HG03135 (cell line): ENCODE data around the gene PDE6D.
"Not testable (repeated sequence)": the region's sequence is repeated elsewhere in the genome, so short reads cannot be mapped to it uniquely, and the experiment has no call there.

Experiments
- ATAC-seq: cut with Tn5 transposase; IDR thresholded peaks from one replicate; pipeline ENCODE4 v1.9.1; 2021; ENCODE audit warnings: mild to moderate bottlenecking, moderate library complexity; ENCODE audit not compliant: unreplicated experiment

The PDE6D gene

DNA sequence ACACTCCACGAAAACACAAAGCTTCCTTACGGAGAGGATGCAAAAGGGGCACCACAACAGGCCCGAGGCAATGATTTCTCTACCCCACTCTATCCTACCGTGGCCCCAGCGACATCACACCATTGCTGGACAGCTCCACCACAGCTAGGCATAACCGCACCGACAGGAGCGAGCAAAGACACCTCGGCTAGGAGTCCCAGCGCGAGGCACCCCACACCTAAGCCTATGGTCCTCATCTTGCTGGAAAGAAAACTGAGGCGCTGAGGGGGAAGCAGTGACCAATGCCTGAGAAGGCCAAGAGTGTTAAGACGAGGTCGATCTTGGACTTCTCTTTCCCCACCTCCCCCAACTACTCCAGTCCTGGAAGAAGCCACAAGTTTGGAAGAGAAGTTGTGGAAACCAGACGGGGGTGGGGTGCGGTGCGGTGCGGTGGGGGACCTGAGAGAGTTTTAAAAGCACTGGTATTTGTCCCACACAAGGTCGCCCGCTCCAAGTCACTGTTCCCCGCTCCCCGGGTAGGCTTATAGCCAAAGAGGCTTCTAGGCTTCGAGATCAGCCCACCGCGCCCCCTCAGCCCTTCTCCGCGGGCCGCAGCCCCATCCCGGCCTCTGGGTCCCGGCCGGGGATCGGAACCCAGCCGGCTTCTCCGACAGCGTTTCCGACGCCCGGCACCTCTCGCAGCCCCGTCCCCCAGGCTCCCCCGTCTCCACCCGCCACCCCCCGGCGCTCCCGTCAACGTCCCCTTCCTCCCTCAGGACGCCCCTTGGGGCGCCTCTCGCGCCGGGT is 766 bp downstream of the PDE6D start:
- ATAC-seq: no peak

DNA sequence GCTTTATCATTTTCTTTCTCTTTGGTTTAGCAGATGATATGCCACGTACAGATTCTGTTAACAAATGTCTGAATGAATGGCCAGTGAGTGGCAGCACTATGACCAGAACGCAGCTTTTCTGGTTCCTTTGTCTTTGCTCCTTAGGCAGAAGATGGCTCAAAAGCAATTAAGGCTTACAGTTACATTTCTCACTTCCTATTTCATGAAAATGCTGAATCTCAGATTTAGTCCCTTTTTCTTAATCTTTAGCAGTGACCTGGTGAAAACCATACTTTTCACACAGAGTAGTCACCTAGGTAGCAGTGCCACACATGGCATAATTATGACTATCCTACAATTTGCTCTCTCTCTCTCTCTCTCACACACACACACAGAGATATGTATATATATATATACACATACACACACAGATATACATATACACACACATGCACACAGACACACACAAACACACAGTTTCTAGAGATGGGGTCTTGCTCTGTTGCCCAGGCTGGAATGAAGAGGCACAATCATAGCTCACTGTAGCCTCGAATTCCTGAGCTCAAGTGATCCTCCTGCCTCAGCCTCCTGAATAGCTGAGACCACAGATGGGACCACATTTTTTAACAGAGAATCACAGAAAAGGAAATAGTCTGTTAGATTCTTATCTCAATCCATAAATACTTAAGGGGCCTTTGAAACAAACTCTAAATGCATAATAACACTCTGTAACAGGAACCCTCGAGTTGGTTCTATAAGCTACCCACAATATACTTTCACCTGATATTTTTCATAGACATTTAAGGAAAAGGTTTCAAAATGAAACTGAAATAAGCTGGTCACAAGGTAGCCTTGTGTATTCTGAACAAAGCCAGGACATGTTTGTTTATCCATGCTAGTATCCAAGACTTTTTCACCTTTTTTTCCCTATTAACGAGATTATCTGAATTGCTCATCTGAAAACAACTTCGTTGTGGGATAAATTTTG is 11.6 kb downstream of the PDE6D start:
- no peak for ATAC-seq

DNA sequence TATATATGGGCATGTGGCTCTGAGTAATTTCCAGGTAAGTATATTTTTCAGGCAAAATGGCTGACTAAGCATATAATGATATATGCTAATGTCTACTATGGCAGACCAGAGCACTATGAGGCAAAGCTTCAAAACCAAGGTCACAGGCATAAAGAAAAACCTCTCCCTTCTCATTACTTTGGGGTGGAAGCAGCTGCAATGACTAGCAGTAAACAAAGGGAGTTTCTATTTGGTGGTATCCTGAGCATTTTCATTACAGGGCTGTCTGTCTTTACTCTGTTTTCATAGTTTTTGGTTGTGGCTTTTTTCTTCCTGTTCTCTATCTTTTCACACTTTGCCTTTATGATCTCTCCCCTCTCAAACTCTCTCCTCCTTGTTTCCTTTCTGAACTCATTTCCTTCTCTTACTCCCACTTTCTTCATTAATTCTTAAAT is 15.6 kb downstream of the PDE6D start:
- ATAC-seq: no peak

DNA sequence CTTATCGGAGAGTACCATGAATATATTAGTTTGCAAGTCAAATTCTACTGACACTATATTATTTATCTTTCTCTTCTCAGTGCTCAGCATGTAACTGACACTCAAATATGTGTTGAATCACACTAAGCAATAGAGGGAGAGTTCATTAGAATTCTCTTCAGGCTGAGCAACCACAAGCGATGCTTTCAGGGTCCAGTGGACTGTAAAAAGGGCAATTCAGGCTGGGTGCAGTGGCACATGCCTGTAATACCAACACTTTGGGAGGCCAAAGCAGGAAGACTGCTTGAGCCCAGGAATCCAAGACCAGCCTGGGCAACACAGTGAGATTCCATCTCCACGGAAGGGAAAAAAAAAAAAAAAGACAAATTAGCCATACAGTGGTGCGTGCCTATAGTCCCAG is 16.3 kb downstream of the PDE6D start:
- ATAC-seq: no peak

DNA sequence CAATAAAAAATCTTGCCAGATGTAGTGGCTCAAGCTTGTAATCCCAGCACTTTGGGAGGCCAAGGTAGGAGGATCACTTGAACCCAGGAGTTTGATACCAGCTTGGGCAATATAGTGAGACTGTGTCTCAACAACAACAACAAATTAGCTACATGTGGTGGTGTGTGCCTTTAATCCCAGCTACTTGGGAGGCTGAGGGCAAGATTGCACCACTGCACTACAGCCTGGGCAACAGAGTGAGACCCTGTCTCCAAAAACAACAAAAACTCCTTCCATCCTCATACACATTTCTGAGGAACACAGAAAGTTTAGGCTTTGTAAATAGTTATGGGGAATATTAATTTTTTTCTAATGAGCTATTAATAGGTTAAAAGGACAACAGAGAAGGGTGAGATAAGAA is 17.0 kb downstream of the PDE6D start:
- no peak for ATAC-seq

DNA sequence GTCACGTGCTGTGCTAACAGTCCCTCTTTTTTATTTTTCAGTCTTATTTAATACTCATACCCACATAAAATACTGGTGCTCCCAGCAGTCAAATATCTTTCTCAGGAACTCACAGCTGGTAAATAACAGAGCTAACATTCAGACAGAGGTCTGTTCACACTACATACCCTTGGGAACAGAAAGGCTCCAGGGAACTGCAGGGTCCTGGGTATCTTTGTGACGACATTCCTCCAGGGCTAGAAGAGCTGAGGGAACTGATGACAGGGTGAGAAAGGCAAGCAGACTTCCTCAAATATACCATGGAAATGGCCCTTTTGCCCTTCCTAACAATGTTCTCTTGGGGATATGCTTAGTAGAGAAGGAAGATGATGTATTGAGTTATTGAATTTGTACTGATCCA is 19.3 kb downstream of the PDE6D start:
- no peak for ATAC-seq

DNA sequence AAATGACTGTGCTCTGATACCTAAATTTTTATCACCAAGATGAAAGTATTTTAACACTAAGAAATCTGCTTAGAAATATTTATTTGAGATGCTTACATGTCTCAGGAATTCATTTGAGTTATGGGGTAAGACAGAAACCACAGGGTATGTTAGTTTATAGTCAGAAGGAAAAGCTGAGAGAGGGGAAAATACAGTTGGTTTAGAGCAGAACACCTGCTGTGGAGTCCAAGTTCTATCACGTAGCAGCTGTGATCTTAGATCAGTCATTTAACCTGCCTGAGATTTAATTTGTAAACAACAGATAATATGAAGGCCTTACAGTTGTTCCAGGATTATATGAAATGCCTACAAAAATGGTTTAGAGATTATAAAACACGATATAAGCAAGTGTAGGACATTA is 29.0 kb downstream of the PDE6D start:
- no peak for ATAC-seq

DNA sequence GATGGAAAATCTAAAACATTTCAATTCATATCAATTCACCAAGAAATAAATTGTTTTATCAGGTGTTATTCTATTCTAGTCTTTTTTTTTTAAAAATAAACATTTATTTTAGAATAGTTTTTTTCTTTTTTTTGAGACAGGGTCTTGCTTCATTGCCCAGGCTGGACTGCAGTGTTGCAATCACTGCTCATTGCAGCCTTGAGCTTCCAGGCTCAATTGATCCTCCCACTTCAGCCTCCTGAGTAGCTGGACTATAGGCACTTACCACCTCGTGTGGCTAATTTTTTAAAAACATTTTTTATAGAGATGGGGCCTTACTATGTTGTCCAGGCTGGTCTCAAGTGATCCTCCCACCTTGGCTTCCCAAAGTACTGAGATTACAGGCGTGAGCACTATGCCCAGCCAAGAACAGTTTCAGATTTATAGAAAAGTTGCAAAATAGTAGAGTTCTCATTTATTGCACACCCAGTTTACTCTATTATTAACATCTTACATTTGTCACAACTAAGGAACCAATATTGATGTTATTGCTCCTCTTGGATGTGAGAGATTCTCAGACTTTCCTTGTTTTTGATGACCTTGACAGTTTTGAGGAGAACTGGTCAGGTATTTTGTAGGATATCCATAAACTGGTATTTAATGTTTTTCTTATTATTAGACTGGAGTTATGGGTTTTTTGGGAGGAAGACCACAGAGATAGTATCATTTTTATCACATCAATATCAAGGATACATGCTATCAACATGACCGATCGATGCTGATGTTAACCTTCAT is 29.9 kb downstream of the PDE6D start:
- no peak for ATAC-seq

DNA sequence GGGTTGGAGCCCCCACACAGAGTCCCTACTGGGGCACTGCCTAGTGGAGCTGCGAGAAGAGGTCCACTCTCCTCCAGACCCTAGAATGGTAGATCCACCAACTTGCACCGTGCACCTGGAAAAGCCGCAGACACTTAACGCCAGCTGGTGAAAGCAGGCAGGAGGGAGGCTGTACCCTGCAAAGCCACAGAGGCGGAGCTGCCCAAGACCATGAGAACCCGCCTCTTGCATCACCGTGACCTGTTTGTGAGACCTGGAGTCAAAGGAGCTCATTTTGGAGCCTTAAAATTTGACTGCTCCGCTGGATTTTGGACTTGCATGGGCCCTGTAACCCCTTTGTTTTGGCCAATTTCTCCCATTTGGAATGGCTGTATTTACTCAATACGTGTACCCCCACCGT is 32.1 kb downstream of the PDE6D start:
- not testable (repeated sequence) for ATAC-seq

DNA sequence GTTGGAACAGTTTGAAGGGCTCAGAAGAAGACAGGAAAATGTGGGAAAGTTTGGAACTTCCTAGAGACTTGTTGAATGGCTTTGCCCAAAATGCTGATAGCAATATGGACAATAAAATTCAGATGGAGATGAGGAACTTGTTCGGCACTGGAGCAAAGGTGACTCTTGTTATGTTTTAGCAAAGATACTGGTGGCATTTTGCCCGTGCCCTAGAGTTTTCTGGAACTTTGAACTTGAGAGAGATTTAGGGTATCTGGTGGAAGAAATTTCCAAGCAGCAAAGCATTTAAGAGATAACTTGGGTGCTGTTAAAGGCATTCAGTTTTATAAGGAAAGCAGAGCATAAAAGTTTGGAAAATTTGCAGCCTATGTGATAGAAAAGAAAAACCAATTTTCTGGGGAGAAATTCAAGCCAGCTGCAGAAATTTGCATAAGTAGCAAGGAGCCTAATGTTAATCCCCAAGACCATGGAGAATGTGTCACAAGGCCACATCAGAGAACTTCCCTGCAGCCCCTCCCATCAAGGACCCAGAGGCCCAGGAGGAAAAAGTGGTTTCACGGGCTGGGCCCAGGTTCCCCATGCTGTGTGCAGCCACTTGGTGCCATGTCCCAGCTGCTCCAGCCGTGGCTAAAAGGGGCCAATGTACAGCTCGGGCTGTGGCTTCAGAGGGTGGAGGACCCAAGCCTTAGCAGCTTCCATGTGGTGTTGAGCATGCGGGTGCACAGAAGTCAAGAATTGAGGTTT is 32.8 kb downstream of the PDE6D start:
- not testable (repeated sequence) for ATAC-seq

DNA sequence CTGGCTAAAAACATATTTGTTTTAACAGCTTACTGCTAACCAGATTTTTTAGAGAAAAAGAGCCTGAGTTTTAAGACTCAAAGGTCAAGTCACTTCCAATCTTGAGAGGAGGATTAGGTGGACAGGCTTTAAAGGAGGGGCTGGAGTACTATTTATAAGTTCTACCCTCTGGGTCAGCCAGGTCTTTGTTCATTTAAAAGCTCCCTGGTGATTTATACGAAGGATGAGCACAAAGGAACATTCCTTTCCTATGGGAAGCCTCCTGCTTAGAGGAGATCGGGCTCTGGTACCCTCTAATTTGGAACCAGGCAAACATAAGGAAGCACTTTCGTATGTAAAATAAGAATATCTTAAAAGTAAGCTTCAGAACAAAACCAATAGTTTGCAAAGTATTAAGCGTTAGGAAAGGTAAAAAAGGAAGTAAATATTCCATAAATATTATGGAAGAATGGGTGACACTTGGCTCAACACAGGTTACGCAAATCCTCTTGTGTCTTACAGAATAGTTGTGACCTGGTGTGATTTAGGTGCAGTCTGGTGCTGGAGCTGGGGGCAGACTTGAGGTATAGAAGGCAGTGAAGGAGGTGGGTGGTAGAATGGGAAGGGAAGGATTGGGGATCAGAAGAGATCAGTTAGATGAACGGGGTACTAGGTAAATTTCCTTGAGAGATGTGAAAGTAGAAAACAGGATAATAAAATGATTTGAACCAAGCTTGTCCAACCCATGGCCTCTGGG is 35.6 kb downstream of the PDE6D start:
- ATAC-seq: no peak

DNA sequence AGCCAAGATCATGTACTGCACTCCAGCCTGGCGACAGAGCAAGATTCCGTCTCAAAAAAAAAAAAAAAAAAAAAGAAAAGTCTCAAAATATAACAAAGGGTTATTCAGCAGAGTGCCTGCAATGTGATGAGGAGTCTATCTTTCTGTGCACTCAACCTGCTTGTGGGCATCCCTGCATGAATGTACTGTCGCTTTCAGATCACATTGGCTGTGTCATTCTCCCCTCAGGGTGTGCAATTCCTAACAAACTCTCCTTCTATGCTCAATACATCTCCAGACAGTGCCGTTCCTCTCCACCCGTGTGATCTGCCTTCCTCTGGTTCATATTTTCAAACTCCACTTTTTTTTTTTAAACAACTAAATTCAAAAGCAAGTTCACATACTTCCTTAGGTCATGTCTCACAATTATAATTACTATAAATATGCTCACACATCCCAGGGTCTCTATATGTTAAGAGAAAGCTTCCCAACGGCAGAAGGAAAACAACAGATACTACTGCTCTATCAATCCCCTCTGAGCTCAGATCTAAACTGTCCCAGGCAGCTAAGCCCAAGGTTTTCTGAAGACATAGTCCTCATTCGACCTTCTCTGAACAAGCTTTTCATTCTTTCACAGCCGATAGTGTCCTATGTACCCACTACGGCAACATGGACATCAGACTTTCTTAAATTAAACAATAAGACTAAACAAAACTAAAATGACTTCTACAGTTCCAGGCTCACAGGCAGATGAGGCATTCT is 37.5 kb downstream of the PDE6D start:
- no peak for ATAC-seq

DNA sequence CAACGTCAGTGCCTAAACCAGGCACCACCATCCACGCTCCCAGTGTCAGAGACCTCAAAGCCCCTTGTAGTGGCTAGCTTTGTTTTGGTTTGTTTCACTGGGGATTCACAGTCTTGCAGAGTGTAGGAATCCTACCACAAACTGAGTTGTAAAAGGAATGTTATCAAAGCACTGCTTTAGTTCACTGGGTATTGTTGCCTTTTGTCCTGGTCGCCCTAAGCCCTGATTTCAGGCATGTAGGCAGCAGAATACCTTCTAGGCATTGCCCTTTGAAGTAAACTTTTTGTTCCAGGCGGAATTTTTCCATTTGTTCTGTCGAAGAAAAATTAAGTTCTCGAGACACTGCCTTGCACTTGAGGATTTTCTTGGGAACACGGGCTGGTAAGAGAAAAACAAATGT is 43.3 kb downstream of the PDE6D start:
- ATAC-seq: no peak

DNA sequence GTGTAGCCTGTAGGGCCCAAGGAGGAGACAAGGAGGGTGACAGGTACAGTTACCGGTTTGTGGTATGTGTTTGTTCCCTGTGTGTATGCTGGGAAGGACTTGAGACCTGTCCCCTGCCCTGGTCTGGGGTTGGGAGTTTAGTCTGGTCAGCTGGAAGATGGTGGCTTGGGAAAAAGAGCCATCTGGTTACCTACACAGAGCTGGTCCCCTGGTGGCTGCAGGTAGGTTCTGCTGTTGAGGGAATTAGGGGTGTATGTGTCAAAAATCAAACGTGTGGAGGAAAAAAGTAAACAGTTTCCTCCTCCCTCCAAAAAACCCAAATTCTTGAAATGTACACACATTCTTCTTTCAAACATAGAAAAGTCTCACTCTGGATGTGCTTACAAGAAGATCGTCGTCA is 48.5 kb downstream of the PDE6D start:
- ATAC-seq: no peak

DNA sequence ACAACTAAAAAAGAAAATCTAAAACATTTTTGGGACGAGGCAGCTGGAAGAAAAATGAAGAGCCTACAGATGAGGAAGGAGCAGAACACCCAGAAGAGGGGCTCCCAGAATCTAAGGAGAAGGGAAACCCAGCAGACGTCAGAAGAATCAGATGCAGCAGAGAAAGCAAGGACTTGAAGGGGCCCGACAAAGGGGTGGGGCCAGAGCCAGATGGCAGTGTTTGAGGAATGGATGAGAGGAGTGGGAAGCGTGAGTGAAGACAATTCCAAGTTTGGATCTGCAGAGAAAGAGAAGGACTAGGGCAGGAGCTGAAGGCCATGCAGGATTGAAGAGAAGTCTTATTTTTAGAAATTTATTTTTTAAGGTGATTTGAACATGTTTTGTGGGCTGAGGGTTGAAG is 53.5 kb downstream of the PDE6D start:
- ATAC-seq: no peak

DNA sequence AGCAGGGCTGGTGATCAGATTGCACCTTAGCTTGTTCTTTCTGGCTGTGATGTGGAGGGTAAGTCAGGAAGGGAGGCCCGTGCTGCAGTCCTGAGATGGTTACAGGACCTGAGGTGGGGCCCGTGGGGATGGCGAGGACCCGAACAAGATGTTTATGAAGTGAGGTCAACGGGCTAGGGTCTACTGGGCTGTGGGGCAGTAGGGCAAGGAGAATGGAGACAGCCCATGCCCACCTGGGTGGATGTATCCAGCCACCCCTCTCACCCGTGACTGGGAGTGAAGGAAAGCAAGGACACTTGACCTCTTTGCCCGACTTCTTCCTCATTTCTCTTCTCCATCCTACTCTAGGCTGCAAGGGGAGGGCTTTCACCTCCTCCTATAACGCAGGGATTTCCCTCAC is 54.8 kb downstream of the PDE6D start:
- no peak for ATAC-seq

DNA sequence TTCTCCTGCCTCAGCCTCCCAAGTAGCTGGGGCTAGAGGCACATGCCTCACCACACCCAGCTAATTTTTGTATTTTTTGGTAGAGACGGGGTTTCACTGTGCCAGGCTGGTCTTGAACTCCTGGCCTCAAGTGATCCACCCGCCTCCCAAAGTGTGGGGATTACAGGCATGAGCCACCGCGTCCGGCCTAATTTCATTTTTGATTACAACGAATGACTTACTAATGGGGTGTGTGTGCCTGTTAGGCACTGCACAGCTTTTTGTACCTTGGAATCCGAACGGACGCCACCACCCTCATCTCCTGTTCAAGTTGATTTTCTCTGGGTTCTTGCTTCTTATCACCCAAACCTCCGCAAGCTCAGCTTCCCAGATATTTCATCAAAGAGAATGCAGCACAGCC is 55.6 kb downstream of the PDE6D start:
- no peak for ATAC-seq

DNA sequence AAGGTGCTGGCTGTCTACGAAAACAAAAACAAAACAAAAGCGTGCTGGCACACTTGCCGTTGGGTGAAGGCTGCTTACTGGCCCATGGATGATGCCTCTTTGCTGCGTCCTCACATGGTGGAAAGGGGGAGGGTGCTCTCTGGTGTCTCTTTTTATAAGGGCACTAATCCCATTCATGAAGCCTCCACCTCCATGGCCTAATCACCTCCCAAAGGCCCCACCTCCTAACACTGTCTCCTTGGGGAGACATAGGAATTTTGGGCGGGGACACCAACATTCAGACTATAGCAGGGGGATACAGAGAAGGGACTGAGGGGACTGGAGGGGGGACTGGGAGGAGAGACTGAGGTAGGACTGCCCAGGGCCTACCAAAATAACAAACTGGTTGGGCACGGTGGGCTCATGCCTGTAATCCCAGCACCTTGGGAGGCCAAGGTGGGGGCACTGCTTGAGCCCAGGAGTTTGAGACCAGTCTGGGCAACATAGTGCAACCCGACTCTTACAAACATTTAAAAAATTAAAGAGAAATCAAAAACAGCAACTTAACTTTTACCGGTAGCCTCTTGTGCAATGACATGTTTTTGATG is 58.3 kb downstream of the PDE6D start:
- ATAC-seq: no peak
